Nephron (organoid): ENCODE results near the gene FAM118B.

Source experiments
- H3K27ac Mint-ChIP-seq, 3 experiments: 2 replicates each; pipeline ENCODE4 v1.8.0; 2020; ENCODE audit warnings: mixed read lengths in 3 of 3, mild to moderate bottlenecking in 2 of 3, moderate library complexity in 1 of 3
- H3K27me3 Mint-ChIP-seq: 2 replicates; pipeline ENCODE4 v1.8.0; 2021; ENCODE audit warnings: low read depth, mild to moderate bottlenecking, moderate library complexity, mixed read lengths
- H3K36me3 Mint-ChIP-seq: 2 replicates; pipeline ENCODE4 v1.8.0; 2020; ENCODE audit warnings: low read depth, mixed read lengths
- H3K4me1 Mint-ChIP-seq: 2 replicates; pipeline ENCODE4 v1.8.0; 2020; ENCODE audit warnings: mixed read lengths
- H3K4me3 Mint-ChIP-seq, 3 experiments: 2 replicates each; pipeline ENCODE4 v1.8.0; 2020; ENCODE audit warnings: mild to moderate bottlenecking in 3 of 3, mixed read lengths in 3 of 3, moderate library complexity in 2 of 3
- H3K9me3 Mint-ChIP-seq: 2 replicates; pipeline ENCODE4 v1.8.0; 2020; ENCODE audit warnings: mixed read lengths
- CTCF ChIP-seq, 3 experiments: fragments of 200-600 bp; sonication (generic); IDR thresholded peaks; one replicate each; pipeline ENCODE4 v1.5.0; 2021; ENCODE audit warnings: antibody characterized with exemption in 3 of 3; ENCODE audit not compliant: unreplicated experiment in 3 of 3

FAM118B gene

GRCh38 chr11:126226334-126227084 lies 14.9 kb downstream of the FAM118B start:
- TF ChIP-seq CTCF (IDR thresholded peaks at IDR 0.05; ENCODE audit: unreplicated experiment in 3 of 3) = no peak
- peaks cover 14% of the 10 kb centered on the region for H3K36me3 Mint-ChIP-seq
- no peak overlapping the region for H3K27ac Mint-ChIP-seq
- H3K4me3 Mint-ChIP-seq = no peak overlapping the region
- H3K4me1 Mint-ChIP-seq = peaks cover 16% of the 10 kb centered on the region
- no peaks in the 10 kb centered on the region for H3K27me3 Mint-ChIP-seq
- H3K9me3 Mint-ChIP-seq = no peaks in the 10 kb centered on the region

GRCh38 chr11:126229858-126230540 lies 18.4 kb downstream of the FAM118B start:
- Mint-ChIP-seq H3K36me3 (peaks cover 6% of the 10 kb centered on the region), H3K27ac (no peak overlapping the region), H3K4me1 (peaks cover 20% of the 10 kb centered on the region), H3K27me3 (no peaks in the 10 kb centered on the region), H3K9me3 (peaks cover 2% of the 10 kb centered on the region), H3K4me3 (no peak overlapping the region)
- TF ChIP-seq CTCF (IDR thresholded peaks at IDR 0.05; ENCODE audit: unreplicated experiment in 3 of 3) = no peak

GRCh38 chr11:126231725-126232459 lies 20.3 kb downstream of the FAM118B start:
- no peak for TF ChIP-seq CTCF (IDR thresholded peaks at IDR 0.05; ENCODE audit: unreplicated experiment in 3 of 3)
- H3K36me3 Mint-ChIP-seq = peaks cover 19% of the 10 kb centered on the region
- no peak overlapping the region for H3K4me3 Mint-ChIP-seq
- peaks cover 2% of the 10 kb centered on the region for H3K9me3 Mint-ChIP-seq
- H3K4me1 Mint-ChIP-seq = peaks cover 20% of the 10 kb centered on the region
- H3K27ac Mint-ChIP-seq = peak overlapping the region in 2 of 3 experiments; percentile 4 to 31
- H3K27me3 Mint-ChIP-seq = no peaks in the 10 kb centered on the region

GRCh38 chr11:126232683-126233082 lies 21.1 kb downstream of the FAM118B start:
- peaks cover 20% of the 10 kb centered on the region for H3K4me1 Mint-ChIP-seq
- TF ChIP-seq CTCF (IDR thresholded peaks at IDR 0.05; ENCODE audit: unreplicated experiment in 3 of 3) = no peak
- H3K27ac Mint-ChIP-seq = no peak overlapping the region
- peaks cover 20% of the 10 kb centered on the region for H3K36me3 Mint-ChIP-seq
- H3K9me3 Mint-ChIP-seq = peaks cover 2% of the 10 kb centered on the region
- H3K4me3 Mint-ChIP-seq = no peak overlapping the region
- H3K27me3 Mint-ChIP-seq = no peaks in the 10 kb centered on the region

GRCh38 chr11:126233391-126233790 lies 21.8 kb downstream of the FAM118B start:
- Mint-ChIP-seq H3K4me1 (peaks cover 20% of the 10 kb centered on the region), H3K27me3 (no peaks in the 10 kb centered on the region), H3K27ac (no peak overlapping the region), H3K36me3 (peaks cover 26% of the 10 kb centered on the region), H3K9me3 (peaks cover 2% of the 10 kb centered on the region), H3K4me3 (no peak overlapping the region)
- no peak for TF ChIP-seq CTCF (IDR thresholded peaks at IDR 0.05; ENCODE audit: unreplicated experiment in 3 of 3)
